Tibial nerve (tissue), 4 donors: ENCODE measurements around the gene CHAF1B. TPM values are rescaled to one million over a fixed set of nuclear protein-coding genes. Genes with fewer than 3 reads are reported as not detected.

ENCODE experiments used
- DNase-seq, 2 donors: peaks; one replicate each; pipeline ENCODE4 v3.0.0-alpha.2; 2019; ENCODE audit warnings: low spot score in 2 of 2
- H3K27ac ChIP-seq, 4 donors: fragments of 200-600 bp; sonication (generic) in 3 of 4; one replicate each; pipeline ENCODE4 v1.5.1; 2017 to 2019; ENCODE audit warnings: mild to moderate bottlenecking in 1 of 4
- H3K27me3 ChIP-seq, 2 donors: fragments of 200-600 bp; sonication (generic) in 1 of 2; one replicate each; pipeline versions ENCODE4 v1.5.1 to v1.6.0; 2017 to 2019
- H3K36me3 ChIP-seq, 3 donors: fragments of 200-600 bp; sonication (generic); one replicate each; pipeline ENCODE4 v1.5.1; 2018 to 2019
- H3K4me1 ChIP-seq, 4 donors: fragments of 200-600 bp; sonication (generic) in 3 of 4; one replicate each; pipeline ENCODE4 v1.5.1; 2017 to 2019
- H3K4me3 ChIP-seq, 4 donors: fragments of 200-600 bp; sonication (generic) in 3 of 4; one replicate each; pipeline ENCODE4 v1.5.1; 2017 to 2019; ENCODE audit warnings: mild to moderate bottlenecking in 1 of 4, moderate library complexity in 1 of 4
- H3K9me3 ChIP-seq, 4 donors: fragments of 200-600 bp; sonication (generic) in 3 of 4; one replicate each; pipeline ENCODE4 v1.5.1; 2017 to 2019
- CTCF ChIP-seq, 5 experiments: fragments of 200-600 bp in 3 of 5; fragments of 450-650 bp in 2 of 5; sonication (generic) in 3 of 5; IDR thresholded peaks; one replicate each; pipeline ENCODE4 v1.5.1; 2016 to 2019; ENCODE audit warnings: antibody characterized with exemption in 5 of 5, mild to moderate bottlenecking in 3 of 5, moderate library complexity in 2 of 5
- EP300 ChIP-seq, 2 donors: sonication (generic); formaldehyde crosslinking; IDR thresholded peaks; one replicate each; pipeline ENCODE4 v1.6.1; 2017; ENCODE audit warnings: antibody characterized with exemption in 2 of 2, mild to moderate bottlenecking in 1 of 2
- POLR2A ChIP-seq, 2 donors: fragments of 450-650 bp; IDR thresholded peaks; one replicate each; pipeline ENCODE4 v1.6.1; 2017; ENCODE audit warnings: antibody characterized with exemption in 2 of 2, mild to moderate bottlenecking in 2 of 2, moderate library complexity in 2 of 2
- WGBS, 2 donors: methylation state at CpG; one replicate each; pipeline ENCODE4 v1.1.5; 2018; 5-methylcytosine and 5-hydroxymethylcytosine counted together
- total RNA-seq, 4 donors: library from RNA; depleted of rRNA; stranded (reverse); fragments of >200 nt; gene quantifications; one replicate each; pipeline ENCODE4 v1.1.0, GENCODE V29; 2016

Gene CHAF1B
- total RNA-seq, 4 donors from 2014 or later, result 0.59 to 1.2 (median 0.86) TPM

GRCh38 chr21:36437745-36438128 lies 52.5 kb downstream of the CHAF1B start:
- H3K4me1 ChIP-seq, result no peaks in the 10 kb centered on the region
- H3K27me3 ChIP-seq, result no peaks in the 10 kb centered on the region
- WGBS, 2 donors, result 65 to 67% methylated on average over 6 of the region's 6 CpGs
- DNase-seq, result no peak
- H3K36me3 ChIP-seq, result no peaks in the 10 kb centered on the region
- no peak for TF ChIP-seq POLR2A (IDR thresholded peaks at IDR 0.05)
- no peak for TF ChIP-seq EP300 (IDR thresholded peaks at IDR 0.05)
- TF ChIP-seq CTCF (IDR thresholded peaks at IDR 0.05), result no peak
- H3K27ac ChIP-seq, result no peak overlapping the region
- H3K9me3 ChIP-seq, result peaks cover 0 to 3% (median 0%) of the 10 kb centered on the region in 4 donors
- H3K4me3 ChIP-seq, result no peak overlapping the region

GRCh38 chr21:36441715-36442114 lies 56.5 kb downstream of the CHAF1B start:
- Histone ChIP-seq H3K4me3 (no peak overlapping the region), H3K9me3 (no peaks in the 10 kb centered on the region), H3K36me3 (no peaks in the 10 kb centered on the region), H3K27ac (no peak overlapping the region), H3K4me1 (no peaks in the 10 kb centered on the region), H3K27me3 (no peaks in the 10 kb centered on the region)
- WGBS, 2 donors, result 94 to 95% methylated on average over 6 of the region's 6 CpGs
- TF ChIP-seq CTCF (IDR thresholded peaks at IDR 0.05) (no peak), EP300 (IDR thresholded peaks at IDR 0.05) (no peak), POLR2A (IDR thresholded peaks at IDR 0.05) (no peak)
- no peak for DNase-seq

- no peaks in the 10 kb centered on the region for H3K36me3 ChIP-seq
- no peaks in the 10 kb centered on the region for H3K27me3 ChIP-seq
- DNase-seq, result no peak
- no peak overlapping the region for H3K4me3 ChIP-seq
- H3K9me3 ChIP-seq, result no peaks in the 10 kb centered on the region
- H3K27ac ChIP-seq, result no peak overlapping the region
- H3K4me1 ChIP-seq, result no peaks in the 10 kb centered on the region
- no peak for TF ChIP-seq CTCF (IDR thresholded peaks at IDR 0.05)
- no peak for TF ChIP-seq POLR2A (IDR thresholded peaks at IDR 0.05)
- no peak for TF ChIP-seq EP300 (IDR thresholded peaks at IDR 0.05)
- WGBS, 2 donors, result 51 to 58% methylated on average over 10 of the region's 10 CpGs
Measured at GRCh38 chr21:36446301-36446700, 61.1 kb downstream of the CHAF1B start.

GRCh38 chr21:36450511-36450910 lies 65.3 kb downstream of the CHAF1B start:
- peaks cover 0 to 8% (median 0%) of the 10 kb centered on the region in 4 donors for H3K4me1 ChIP-seq
- no peaks in the 10 kb centered on the region for H3K27me3 ChIP-seq
- no peak overlapping the region for H3K4me3 ChIP-seq
- no peaks in the 10 kb centered on the region for H3K9me3 ChIP-seq
- no peak for TF ChIP-seq CTCF (IDR thresholded peaks at IDR 0.05)
- TF ChIP-seq POLR2A (IDR thresholded peaks at IDR 0.05), result no peak
- TF ChIP-seq EP300 (IDR thresholded peaks at IDR 0.05), result no peak
- DNase-seq, result no peak
- no peaks in the 10 kb centered on the region for H3K36me3 ChIP-seq
- WGBS, 2 donors, result 78 to 90% methylated on average over 2 of the region's 2 CpGs
- H3K27ac ChIP-seq, result no peak overlapping the region

GRCh38 chr21:36451506-36451905 lies 66.3 kb downstream of the CHAF1B start:
- Histone ChIP-seq H3K9me3 (no peaks in the 10 kb centered on the region), H3K27me3 (no peaks in the 10 kb centered on the region), H3K27ac (no peak overlapping the region), H3K4me3 (no peak overlapping the region), H3K4me1 (peaks cover 0 to 8% (median 0%) of the 10 kb centered on the region in 4 donors), H3K36me3 (no peaks in the 10 kb centered on the region)
- no peak for TF ChIP-seq CTCF (IDR thresholded peaks at IDR 0.05)
- TF ChIP-seq POLR2A (IDR thresholded peaks at IDR 0.05), result no peak
- TF ChIP-seq EP300 (IDR thresholded peaks at IDR 0.05), result no peak
- WGBS, 2 donors, result 96 to 98% methylated on average over 8 of the region's 8 CpGs
- no peak for DNase-seq
